H9 (cell line): ENCODE data around the gene UNC5C. TPM values are rescaled to one million over a fixed set of nuclear protein-coding genes. Genes with fewer than 3 reads are reported as not detected.
A peak's percentile ranks its signal among the peaks of the same experiment; 100 is the strongest.

Experiments used
- DNase-seq: peaks from one replicate; pipeline ENCODE4 v3.0.0-alpha.2; 2017
- H2AFZ ChIP-seq: one replicate; pipeline ENCODE4 v1.6.1; 2013; ENCODE audit warnings: mild to moderate bottlenecking, low read length, control low read depth, moderate library complexity
- H2AK5ac ChIP-seq: 2 replicates; pipeline ENCODE4 v1.6.1; 2013; ENCODE audit warnings: low read length, control low read depth, mixed read lengths; ENCODE audit not compliant: insufficient read length
- H2BK120ac ChIP-seq: one replicate; pipeline ENCODE4 v1.6.1; 2013; ENCODE audit warnings: low read depth, mild to moderate bottlenecking, low read length, control low read depth, inconsistent platforms; ENCODE audit not compliant: poor library complexity, severe bottlenecking
- H2BK12ac ChIP-seq: 2 replicates; pipeline ENCODE4 v1.6.1; 2013; ENCODE audit warnings: low read length, control low read depth, mixed read lengths, low read depth; ENCODE audit not compliant: insufficient read length
- H2BK15ac ChIP-seq: 2 replicates; pipeline ENCODE4 v1.6.1; 2013; ENCODE audit warnings: low read depth, low read length, control low read depth
- H2BK20ac ChIP-seq: one replicate; pipeline ENCODE4 v1.6.1; 2013; ENCODE audit warnings: low read depth, mild to moderate bottlenecking, low read length, control low read depth, inconsistent platforms; ENCODE audit not compliant: poor library complexity, severe bottlenecking
- H2BK5ac ChIP-seq: 2 replicates; pipeline ENCODE4 v1.6.1; 2013; ENCODE audit warnings: low read length, control low read depth, mixed read lengths; ENCODE audit not compliant: insufficient read length
- H3K14ac ChIP-seq: 2 replicates; pipeline ENCODE4 v1.6.1; 2013; ENCODE audit warnings: low read length, control low read depth; ENCODE audit not compliant: insufficient read depth
- H3K18ac ChIP-seq: 2 replicates; pipeline ENCODE4 v1.6.1; 2013; ENCODE audit warnings: low read depth, mild to moderate bottlenecking, mixed read lengths, low read length, control low read depth; ENCODE audit not compliant: insufficient read length
- H3K23ac ChIP-seq: 2 replicates; pipeline ENCODE4 v1.6.1; 2013; ENCODE audit warnings: low read length, control low read depth, mixed read lengths, low read depth; ENCODE audit not compliant: insufficient read length
- H3K23me2 ChIP-seq: 2 replicates; pipeline ENCODE4 v1.6.1; 2013; ENCODE audit warnings: low read depth, mild to moderate bottlenecking, mixed read lengths, low read length, control low read depth; ENCODE audit not compliant: insufficient read length, poor library complexity, severe bottlenecking
- H3K27ac ChIP-seq: 2 replicates; pipeline ENCODE4 v1.5.1; 2013; ENCODE audit warnings: low read length, control low read depth, mixed read lengths, low read depth; ENCODE audit not compliant: insufficient read length
- H3K27me3 ChIP-seq: 2 replicates; pipeline ENCODE4 v1.6.1; 2013; ENCODE audit warnings: low read length, control low read depth, inconsistent platforms; ENCODE audit not compliant: insufficient read depth
- H3K4ac ChIP-seq: 2 replicates; pipeline ENCODE4 v1.6.1; 2013; ENCODE audit warnings: low read depth, mild to moderate bottlenecking, control low read depth, inconsistent platforms, low read length, moderate library complexity
- H3K4me1 ChIP-seq: 2 replicates; pipeline ENCODE4 v1.6.1; 2013; ENCODE audit warnings: low read length, control low read depth, inconsistent platforms; ENCODE audit not compliant: insufficient read depth
- H3K4me2 ChIP-seq: 2 replicates; pipeline ENCODE4 v1.6.1; 2013; ENCODE audit warnings: low read length, control low read depth, mixed read lengths; ENCODE audit not compliant: insufficient read length, insufficient read depth
- H3K56ac ChIP-seq: 2 replicates; pipeline ENCODE4 v1.6.1; 2013; ENCODE audit warnings: low read depth, mild to moderate bottlenecking, mixed read lengths, low read length, control low read depth; ENCODE audit not compliant: insufficient read length
- H3K79me1 ChIP-seq: 2 replicates; pipeline ENCODE4 v1.6.1; 2013; ENCODE audit warnings: low read depth, mild to moderate bottlenecking, moderate library complexity, low read length, control low read depth, inconsistent platforms; ENCODE audit not compliant: insufficient read depth, poor library complexity, severe bottlenecking
- H3K79me2 ChIP-seq: 2 replicates; pipeline ENCODE4 v1.6.1; 2013; ENCODE audit warnings: low read length, control low read depth, inconsistent platforms; ENCODE audit not compliant: insufficient read depth
- H3K9ac ChIP-seq: 2 replicates; pipeline ENCODE4 v1.6.1; 2013; ENCODE audit warnings: low read length, control low read depth, mixed read lengths; ENCODE audit not compliant: insufficient read length; ENCODE audit errors: extremely low read depth
- H3K9me3 ChIP-seq: one replicate; pipeline ENCODE4 v1.6.1; 2013; ENCODE audit warnings: low read depth, low read length, inconsistent platforms; ENCODE audit not compliant: control insufficient read depth
- H3T11ph ChIP-seq: one replicate; pipeline ENCODE4 v1.6.1; 2013; ENCODE audit warnings: mild to moderate bottlenecking, low read length, control low read depth, inconsistent platforms
- H4K20me1 ChIP-seq: one replicate; pipeline ENCODE4 v1.6.1; 2013; ENCODE audit not compliant: control insufficient read depth, insufficient read length, insufficient read depth
- H4K5ac ChIP-seq: 2 replicates; pipeline ENCODE4 v1.6.1; 2013; ENCODE audit warnings: low read depth, mild to moderate bottlenecking, mixed read lengths, low read length, control low read depth; ENCODE audit not compliant: insufficient read length
- H4K8ac ChIP-seq: replicated peaks from 2 replicates; pipeline ENCODE4 v1.6.1; 2013; ENCODE audit warnings: low read length, control low read depth, mixed read lengths, low read depth; ENCODE audit not compliant: insufficient read length
- H4K91ac ChIP-seq: 2 replicates; pipeline ENCODE4 v1.6.1; 2013; ENCODE audit warnings: low read depth, mild to moderate bottlenecking, moderate library complexity, mixed read lengths, low read length, control low read depth; ENCODE audit not compliant: insufficient read length
- H3K27ac Mint-ChIP-seq, 3 experiments: 2 replicates in 2 of 3; 3 replicates in 1 of 3; pipeline ENCODE4 v1.8.0; 2020 to 2021; ENCODE audit warnings: mixed read lengths in 3 of 3, mild to moderate bottlenecking in 1 of 3, moderate library complexity in 1 of 3
- H3K27me3 Mint-ChIP-seq: 2 replicates; pipeline ENCODE4 v1.8.0; 2021; ENCODE audit warnings: low read depth, mild to moderate bottlenecking, moderate library complexity, mixed read lengths
- H3K36me3 Mint-ChIP-seq, 3 experiments: 2 replicates in 2 of 3; 3 replicates in 1 of 3; pipeline ENCODE4 v1.8.0; 2020 to 2021; ENCODE audit warnings: low read depth in 3 of 3, mixed read lengths in 3 of 3; ENCODE audit not compliant: insufficient read depth in 1 of 3
- H3K4me1 Mint-ChIP-seq, 2 experiments: 2 replicates each; pipeline ENCODE4 v1.8.0; 2020; ENCODE audit warnings: mixed read lengths in 2 of 2
- H3K4me3 Mint-ChIP-seq, 2 experiments: 2 replicates in 1 of 2; 3 replicates in 1 of 2; pipeline ENCODE4 v1.8.0; 2020 to 2021; ENCODE audit warnings: mild to moderate bottlenecking in 2 of 2, mixed read lengths in 2 of 2, moderate library complexity in 1 of 2
- H3K9me3 Mint-ChIP-seq, 2 experiments: 2 replicates in 1 of 2; 3 replicates in 1 of 2; pipeline ENCODE4 v1.8.0; 2020; ENCODE audit warnings: mild to moderate bottlenecking in 2 of 2, mixed read lengths in 2 of 2, moderate library complexity in 1 of 2
- WGBS: extraction: QIAGEN DNeasy Blood & Tissue Kit; methylation state at CpG from one replicate; pipeline ENCODE4 v1.1.7; 2013; ENCODE audit warnings: missing lambda C conversion rate, low lambda C conversion rate, mixed read lengths; ENCODE audit not compliant: insufficient read length; ENCODE audit errors: extremely low coverage; 5-methylcytosine and 5-hydroxymethylcytosine counted together
- total RNA-seq: library from RNA; stranded (reverse); gene quantifications from 2 replicates; pipeline ENCODE4 v1.2.1, GENCODE V29; 2021
- TF ChIP-seq, protein P1 (sequence below): fragments of 200-600 bp; sonication (generic); conservative IDR thresholded peaks from 3 replicates; pipeline ENCODE4 v1.8.0; 2021; ENCODE audit warnings: antibody characterized with exemption, mild to moderate bottlenecking

Gene UNC5C
- total RNA-seq, 1 experiment from 2014 or later: not detected

DNA sequence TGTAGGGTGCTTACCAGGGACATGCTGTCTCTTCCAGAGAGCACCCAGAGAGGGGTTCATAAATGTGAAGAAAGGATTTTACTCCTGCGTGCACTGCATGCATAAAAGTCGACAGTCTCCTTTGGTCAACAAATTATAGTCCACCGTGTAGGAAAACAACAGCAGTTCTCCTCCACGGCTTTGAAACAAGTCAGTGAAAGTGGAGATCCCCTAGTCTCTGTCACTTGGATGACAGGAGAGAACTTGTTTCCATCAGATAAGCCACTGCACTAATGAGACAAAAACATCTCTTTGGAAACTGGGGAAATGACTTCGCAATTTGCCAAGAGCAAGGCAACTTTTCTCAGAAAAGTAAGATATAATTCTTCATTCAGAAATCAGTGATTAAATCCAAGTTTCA lies 9.7 kb downstream of the UNC5C start:
- Histone ChIP-seq H3K27me3 (no peaks in the 10 kb centered on the region), H3K9ac (no peak overlapping the region), H2AFZ (no peak overlapping the region), H3K79me1 (no peaks in the 10 kb centered on the region), H2BK120ac (no peak overlapping the region), H4K20me1 (no peaks in the 10 kb centered on the region), H3K9me3 (no peaks in the 10 kb centered on the region), H4K5ac (no peak overlapping the region), H3K79me2 (no peaks in the 10 kb centered on the region), H3T11ph (no peak overlapping the region), H3K56ac (no peak overlapping the region), H3K4me2 (no peak overlapping the region), H2BK12ac (no peak overlapping the region), H2BK20ac (no peak overlapping the region), H2AK5ac (no peak overlapping the region), H3K27ac (no peak overlapping the region), H3K18ac (no peak overlapping the region), H4K91ac (no peak overlapping the region), H3K23ac (no peak overlapping the region), H3K4ac (no peak overlapping the region), H3K23me2 (no peaks in the 10 kb centered on the region), H2BK15ac (no peak overlapping the region), H4K8ac (no peak overlapping the region), H3K4me1 (no peaks in the 10 kb centered on the region), H2BK5ac (no peak overlapping the region), H3K14ac (no peak overlapping the region)
- Mint-ChIP-seq H3K4me1 (no peaks in the 10 kb centered on the region), H3K4me3 (no peak overlapping the region), H3K9me3 (no peaks in the 10 kb centered on the region), H3K27ac (0 out of 7 replicates have a peak overlapping the region, but pooled peaks of 1 of the 3 experiments have one; percentile 14), H3K27me3 (peaks cover 11% of the 10 kb centered on the region), H3K36me3 (no peaks in the 10 kb centered on the region)
- DNase-seq: no peak
- TF ChIP-seq, protein P1, sequence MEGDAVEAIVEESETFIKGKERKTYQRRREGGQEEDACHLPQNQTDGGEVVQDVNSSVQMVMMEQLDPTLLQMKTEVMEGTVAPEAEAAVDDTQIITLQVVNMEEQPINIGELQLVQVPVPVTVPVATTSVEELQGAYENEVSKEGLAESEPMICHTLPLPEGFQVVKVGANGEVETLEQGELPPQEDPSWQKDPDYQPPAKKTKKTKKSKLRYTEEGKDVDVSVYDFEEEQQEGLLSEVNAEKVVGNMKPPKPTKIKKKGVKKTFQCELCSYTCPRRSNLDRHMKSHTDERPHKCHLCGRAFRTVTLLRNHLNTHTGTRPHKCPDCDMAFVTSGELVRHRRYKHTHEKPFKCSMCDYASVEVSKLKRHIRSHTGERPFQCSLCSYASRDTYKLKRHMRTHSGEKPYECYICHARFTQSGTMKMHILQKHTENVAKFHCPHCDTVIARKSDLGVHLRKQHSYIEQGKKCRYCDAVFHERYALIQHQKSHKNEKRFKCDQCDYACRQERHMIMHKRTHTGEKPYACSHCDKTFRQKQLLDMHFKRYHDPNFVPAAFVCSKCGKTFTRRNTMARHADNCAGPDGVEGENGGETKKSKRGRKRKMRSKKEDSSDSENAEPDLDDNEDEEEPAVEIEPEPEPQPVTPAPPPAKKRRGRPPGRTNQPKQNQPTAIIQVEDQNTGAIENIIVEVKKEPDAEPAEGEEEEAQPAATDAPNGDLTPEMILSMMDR: no peak
- WGBS: no CpG with 5 or more reads among the region's 5 CpGs
